HEK293 (cell line): ENCODE data around the gene EFCAB11.

Experiments
- CTCF ChIA-PET: fragments of 350-600 bp; formaldehyde crosslinking; extraction: SDS; loops from one replicate; lab custom pipeline; 2021; ENCODE audit warnings: antibody characterized with exemption; lab: Yijun Ruan, JAX
- POLR2A ChIA-PET: fragments of 300-600 bp; formaldehyde crosslinking; extraction: SDS; loops from one replicate; lab custom pipeline; 2020; ENCODE audit warnings: antibody characterized with exemption, inconsistent platforms; lab: Yijun Ruan, JAX
- H3K27ac ChIP-seq: fragments of 200-500 bp; sonication (Bioruptor generic); 2 replicates; pipeline ENCODE4 v1.5.1; 2014; ENCODE audit warnings: low read depth, low read length, control low read depth, inconsistent platforms; ENCODE audit errors: extremely low read depth
- H3K36me3 ChIP-seq, 2 experiments: fragments of 200-500 bp in 1 of 2; sonication (Bioruptor generic) in 1 of 2; 1 replicate in 1 of 2; 2 replicates in 1 of 2; pipeline ENCODE4 v1.5.1; 2014 to 2017; ENCODE audit warnings: inconsistent platforms in 2 of 2, low read length in 2 of 2; ENCODE audit not compliant: control insufficient read depth in 2 of 2, insufficient read depth in 1 of 2
- H3K4me1 ChIP-seq: fragments of 200-500 bp; sonication (Bioruptor generic); 2 replicates; pipeline ENCODE4 v1.5.1; 2014; ENCODE audit warnings: mild to moderate bottlenecking, low read length, inconsistent platforms; ENCODE audit not compliant: control insufficient read depth, insufficient read depth
- H3K4me3 ChIP-seq: 2 replicates; pipeline ENCODE4 v1.5.1; 2011; ENCODE audit warnings: low read depth, mild to moderate bottlenecking, control low read depth, low read length, moderate library complexity
- H3K9me3 ChIP-seq: fragments of 200-500 bp; sonication (Bioruptor generic); 2 replicates; pipeline ENCODE4 v1.5.1; 2014; ENCODE audit warnings: low read depth, low read length, inconsistent platforms; ENCODE audit not compliant: control insufficient read depth, insufficient read depth
- BCL11B ChIP-seq: fragments of 450-650 bp; formaldehyde crosslinking; IDR thresholded peaks from 2 replicates; pipeline ENCODE4 v1.5.1; 2016; ENCODE audit warnings: low read depth, missing biosample characterization, missing genetic modification characterization
- FEZF1 ChIP-seq: fragments of 450-650 bp; formaldehyde crosslinking; IDR thresholded peaks from 2 replicates; pipeline ENCODE4 v1.5.1; 2016; ENCODE audit warnings: missing biosample characterization, missing genetic modification characterization
- GLIS1 ChIP-seq: fragments of 450-650 bp; formaldehyde crosslinking; IDR thresholded peaks from 2 replicates; pipeline ENCODE4 v1.5.1; 2016; ENCODE audit warnings: missing biosample characterization, missing genetic modification characterization
- KLF16 ChIP-seq: fragments of 450-650 bp; formaldehyde crosslinking; IDR thresholded peaks from 2 replicates; pipeline ENCODE4 v1.5.1; 2017; ENCODE audit warnings: missing biosample characterization, missing genetic modification characterization
- KLF9 ChIP-seq: fragments of 450-650 bp; formaldehyde crosslinking; IDR thresholded peaks from 2 replicates; pipeline ENCODE4 v1.5.1; 2016; ENCODE audit warnings: missing biosample characterization, missing genetic modification characterization, low read depth
- RBAK ChIP-seq: fragments of 450-650 bp; formaldehyde crosslinking; IDR thresholded peaks from 2 replicates; pipeline ENCODE4 v1.5.1; 2016; ENCODE audit warnings: missing biosample characterization, missing genetic modification characterization
- SALL2 ChIP-seq: fragments of 450-650 bp; formaldehyde crosslinking; IDR thresholded peaks from 2 replicates; pipeline ENCODE4 v1.5.0; 2017; ENCODE audit warnings: missing biosample characterization, mild to moderate bottlenecking, missing genetic modification characterization, borderline replicate concordance
- ZFP3 ChIP-seq: fragments of 450-650 bp; formaldehyde crosslinking; IDR thresholded peaks from 2 replicates; pipeline ENCODE4 v1.5.1; 2016; ENCODE audit warnings: low read depth, missing biosample characterization, missing genetic modification characterization
- ZNF311 ChIP-seq: fragments of 450-650 bp; formaldehyde crosslinking; IDR thresholded peaks from 2 replicates; pipeline ENCODE4 v1.5.1; 2017; ENCODE audit warnings: missing biosample characterization, missing genetic modification characterization, borderline replicate concordance
- ZNF335 ChIP-seq: fragments of 450-650 bp; formaldehyde crosslinking; conservative IDR thresholded peaks from 2 replicates; pipeline ENCODE4 v1.5.1; 2016; ENCODE audit warnings: missing biosample characterization, missing genetic modification characterization
- ZNF610 ChIP-seq: fragments of 450-650 bp; formaldehyde crosslinking; IDR thresholded peaks from 2 replicates; pipeline ENCODE4 v1.5.1; 2016; ENCODE audit warnings: missing biosample characterization, missing genetic modification characterization, borderline replicate concordance
- ZNF660 ChIP-seq: fragments of 450-650 bp; IDR thresholded peaks from 2 replicates; pipeline ENCODE4 v1.5.1; 2018; ENCODE audit warnings: missing biosample characterization, mild to moderate bottlenecking, missing genetic modification characterization
- TF ChIP-seq, protein P1 (sequence below): fragments of 450-650 bp; formaldehyde crosslinking; IDR thresholded peaks from 2 replicates; pipeline ENCODE4 v1.5.1; 2016; ENCODE audit warnings: missing biosample characterization, missing genetic modification characterization
- TF ChIP-seq, protein P2 (sequence below): fragments of 450-650 bp; formaldehyde crosslinking; IDR thresholded peaks from 2 replicates; pipeline ENCODE4; 2016; ENCODE audit warnings: missing biosample characterization, missing genetic modification characterization
- TF ChIP-seq, protein P3 (sequence below): fragments of 450-650 bp; formaldehyde crosslinking; IDR thresholded peaks from 2 replicates; pipeline ENCODE4 v1.5.1; 2016; ENCODE audit warnings: missing biosample characterization, missing genetic modification characterization, borderline replicate concordance
- TF ChIP-seq, protein P4 (sequence below): fragments of 450-650 bp; formaldehyde crosslinking; IDR thresholded peaks from 2 replicates; pipeline ENCODE4 v1.5.1; 2017; ENCODE audit warnings: missing biosample characterization, missing genetic modification characterization

The EFCAB11 gene

DNA sequence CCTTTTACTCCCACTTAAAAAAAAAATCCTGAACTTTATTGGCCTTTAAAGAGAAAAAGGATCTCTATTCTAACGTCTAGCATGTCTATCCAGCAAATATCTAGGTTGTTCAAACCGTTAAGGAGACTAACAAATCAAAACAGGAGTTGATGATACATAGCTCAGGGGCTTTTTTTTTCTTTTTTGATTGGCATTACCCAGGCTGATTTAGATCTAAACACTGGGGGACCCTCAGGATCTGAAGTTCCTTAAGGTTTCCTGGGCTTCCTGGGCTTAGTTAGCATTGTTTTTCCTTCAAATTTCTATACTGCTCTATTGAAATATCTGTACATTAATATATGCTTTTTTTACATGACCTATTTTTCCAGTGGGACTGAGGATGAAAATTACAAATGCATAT is 42.3 kb downstream of the EFCAB11 start:
- H3K4me3 ChIP-seq, result no peak overlapping the region
- H3K36me3 ChIP-seq, result no peaks in the 10 kb centered on the region
- TF ChIP-seq, protein P1, sequence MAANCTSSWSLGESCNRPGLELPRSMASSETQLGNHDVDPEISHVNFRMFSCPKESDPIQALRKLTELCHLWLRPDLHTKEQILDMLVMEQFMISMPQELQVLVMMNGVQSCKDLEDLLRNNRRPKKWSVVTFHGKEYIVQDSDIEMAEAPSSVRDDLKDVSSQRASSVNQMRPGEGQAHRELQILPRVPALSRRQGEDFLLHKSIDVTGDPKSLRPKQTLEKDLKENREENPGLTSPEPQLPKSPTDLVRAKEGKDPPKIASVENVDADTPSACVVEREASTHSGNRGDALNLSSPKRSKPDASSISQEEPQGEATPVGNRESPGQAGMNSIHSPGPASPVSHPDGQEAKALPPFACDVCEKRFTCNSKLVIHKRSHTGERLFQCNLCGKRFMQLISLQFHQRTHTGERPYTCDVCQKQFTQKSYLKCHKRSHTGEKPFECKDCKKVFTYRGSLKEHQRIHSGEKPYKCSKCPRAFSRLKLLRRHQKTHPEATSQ (tag by site-specific recombination), result no peak
- TF ChIP-seq GLIS1 (tag by site-specific recombination), result no peak
- TF ChIP-seq BCL11B (tag by site-specific recombination), result no peak
- no peak for TF ChIP-seq ZNF660 (tag by site-specific recombination)
- TF ChIP-seq SALL2 (tag by site-specific recombination), result no peak
- TF ChIP-seq, protein P2, sequence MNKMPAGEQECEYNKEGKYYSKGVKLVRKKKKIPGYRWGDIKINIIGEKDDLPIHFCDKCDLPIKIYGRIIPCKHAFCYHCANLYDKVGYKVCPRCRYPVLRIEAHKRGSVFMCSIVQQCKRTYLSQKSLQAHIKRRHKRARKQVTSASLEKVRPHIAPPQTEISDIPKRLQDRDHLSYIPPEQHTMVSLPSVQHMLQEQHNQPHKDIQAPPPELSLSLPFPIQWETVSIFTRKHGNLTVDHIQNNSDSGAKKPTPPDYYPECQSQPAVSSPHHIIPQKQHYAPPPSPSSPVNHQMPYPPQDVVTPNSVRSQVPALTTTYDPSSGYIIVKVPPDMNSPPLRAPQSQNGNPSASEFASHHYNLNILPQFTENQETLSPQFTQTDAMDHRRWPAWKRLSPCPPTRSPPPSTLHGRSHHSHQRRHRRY (tag by site-specific recombination), result no peak
- TF ChIP-seq, protein P3, sequence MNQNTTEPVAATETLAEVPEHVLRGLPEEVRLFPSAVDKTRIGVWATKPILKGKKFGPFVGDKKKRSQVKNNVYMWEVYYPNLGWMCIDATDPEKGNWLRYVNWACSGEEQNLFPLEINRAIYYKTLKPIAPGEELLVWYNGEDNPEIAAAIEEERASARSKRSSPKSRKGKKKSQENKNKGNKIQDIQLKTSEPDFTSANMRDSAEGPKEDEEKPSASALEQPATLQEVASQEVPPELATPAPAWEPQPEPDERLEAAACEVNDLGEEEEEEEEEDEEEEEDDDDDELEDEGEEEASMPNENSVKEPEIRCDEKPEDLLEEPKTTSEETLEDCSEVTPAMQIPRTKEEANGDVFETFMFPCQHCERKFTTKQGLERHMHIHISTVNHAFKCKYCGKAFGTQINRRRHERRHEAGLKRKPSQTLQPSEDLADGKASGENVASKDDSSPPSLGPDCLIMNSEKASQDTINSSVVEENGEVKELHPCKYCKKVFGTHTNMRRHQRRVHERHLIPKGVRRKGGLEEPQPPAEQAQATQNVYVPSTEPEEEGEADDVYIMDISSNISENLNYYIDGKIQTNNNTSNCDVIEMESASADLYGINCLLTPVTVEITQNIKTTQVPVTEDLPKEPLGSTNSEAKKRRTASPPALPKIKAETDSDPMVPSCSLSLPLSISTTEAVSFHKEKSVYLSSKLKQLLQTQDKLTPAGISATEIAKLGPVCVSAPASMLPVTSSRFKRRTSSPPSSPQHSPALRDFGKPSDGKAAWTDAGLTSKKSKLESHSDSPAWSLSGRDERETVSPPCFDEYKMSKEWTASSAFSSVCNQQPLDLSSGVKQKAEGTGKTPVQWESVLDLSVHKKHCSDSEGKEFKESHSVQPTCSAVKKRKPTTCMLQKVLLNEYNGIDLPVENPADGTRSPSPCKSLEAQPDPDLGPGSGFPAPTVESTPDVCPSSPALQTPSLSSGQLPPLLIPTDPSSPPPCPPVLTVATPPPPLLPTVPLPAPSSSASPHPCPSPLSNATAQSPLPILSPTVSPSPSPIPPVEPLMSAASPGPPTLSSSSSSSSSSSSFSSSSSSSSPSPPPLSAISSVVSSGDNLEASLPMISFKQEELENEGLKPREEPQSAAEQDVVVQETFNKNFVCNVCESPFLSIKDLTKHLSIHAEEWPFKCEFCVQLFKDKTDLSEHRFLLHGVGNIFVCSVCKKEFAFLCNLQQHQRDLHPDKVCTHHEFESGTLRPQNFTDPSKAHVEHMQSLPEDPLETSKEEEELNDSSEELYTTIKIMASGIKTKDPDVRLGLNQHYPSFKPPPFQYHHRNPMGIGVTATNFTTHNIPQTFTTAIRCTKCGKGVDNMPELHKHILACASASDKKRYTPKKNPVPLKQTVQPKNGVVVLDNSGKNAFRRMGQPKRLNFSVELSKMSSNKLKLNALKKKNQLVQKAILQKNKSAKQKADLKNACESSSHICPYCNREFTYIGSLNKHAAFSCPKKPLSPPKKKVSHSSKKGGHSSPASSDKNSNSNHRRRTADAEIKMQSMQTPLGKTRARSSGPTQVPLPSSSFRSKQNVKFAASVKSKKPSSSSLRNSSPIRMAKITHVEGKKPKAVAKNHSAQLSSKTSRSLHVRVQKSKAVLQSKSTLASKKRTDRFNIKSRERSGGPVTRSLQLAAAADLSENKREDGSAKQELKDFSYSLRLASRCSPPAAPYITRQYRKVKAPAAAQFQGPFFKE, result no peak
- no peak for TF ChIP-seq KLF16
- no peak for TF ChIP-seq ZNF311 (tag by site-specific recombination)
- no peak for TF ChIP-seq RBAK (tag by site-specific recombination)
- no peak for TF ChIP-seq ZFP3 (tag by site-specific recombination)
- ChIA-PET POLR2A (no interaction called here), CTCF (interaction anchor here (0.6 to 1.8 kb wide), 3 partner anchors 132 to 885 kb away, joined by 3 to 6 read pairs (median 4); no protein-coding TSS in a partner anchor)
- no peaks in the 10 kb centered on the region for H3K9me3 ChIP-seq
- H3K27ac ChIP-seq, result no peak overlapping the region
- peaks cover 20% of the 10 kb centered on the region for H3K4me1 ChIP-seq

DNA sequence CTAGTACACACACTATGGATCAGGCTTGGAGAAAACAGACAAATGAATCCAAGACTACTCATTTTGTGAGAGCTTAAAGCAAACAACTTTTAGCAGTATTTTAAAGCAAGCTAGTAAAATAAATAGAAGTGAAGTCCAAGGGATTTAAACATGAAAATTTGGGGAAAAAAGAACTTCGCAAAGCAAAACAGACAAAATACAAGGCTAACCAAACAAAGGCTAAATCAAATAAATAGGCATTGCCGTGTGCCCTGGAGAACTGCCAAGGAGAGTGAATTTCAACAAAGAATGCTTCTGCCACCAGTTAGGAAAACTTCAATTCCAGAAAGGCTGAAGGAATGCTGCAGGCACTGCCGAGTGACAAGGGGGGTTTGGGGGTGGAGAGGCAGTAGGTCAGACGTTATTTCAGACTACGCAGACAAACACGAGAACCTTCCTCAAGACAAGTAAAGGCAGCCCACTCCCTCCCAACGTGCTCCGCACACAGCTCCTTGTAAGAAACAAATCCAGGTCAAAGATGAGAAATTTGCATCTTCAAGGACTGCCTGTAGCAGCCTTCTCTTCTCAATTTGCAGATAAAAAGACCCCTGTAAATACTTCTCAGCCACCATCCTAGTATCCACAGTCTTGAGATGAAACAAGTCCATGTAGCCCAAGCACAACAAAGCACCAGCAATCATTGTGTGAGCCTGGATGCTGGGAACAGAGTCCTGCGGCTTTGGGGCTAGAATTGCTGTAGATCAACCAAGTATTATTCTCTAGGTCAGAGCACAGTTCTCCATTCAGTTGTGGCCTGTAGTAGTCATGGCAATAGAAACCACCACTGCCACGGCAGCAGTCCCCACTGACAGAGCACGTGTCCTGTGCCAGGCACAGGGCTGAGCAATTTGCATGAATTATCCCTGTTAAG is 43.3 kb downstream of the EFCAB11 start:
- ChIA-PET CTCF (interaction anchor here (0.6 to 1.1 kb wide), 3 partner anchors 32 to 131 kb away, joined by 3 to 4 read pairs (median 3); no protein-coding TSS in a partner anchor), POLR2A (interaction anchor here (0.5 kb wide), 1 partner anchor 1352 kb away, joined by 4 read pairs; no protein-coding TSS in a partner anchor)
- no peak overlapping the region for H3K27ac ChIP-seq
- H3K36me3 ChIP-seq, result no peaks in the 10 kb centered on the region
- peaks cover 20% of the 10 kb centered on the region for H3K4me1 ChIP-seq
- TF ChIP-seq KLF9 (tag by site-specific recombination) (no peak), ZNF335 (peak; percentile 33; the same call in 1 of the 2 replicates), ZNF610 (tag by site-specific recombination) (no peak), FEZF1 (tag by site-specific recombination) (0 out of 2 replicates have a peak, but pooled peaks have one; percentile 20)
- TF ChIP-seq, protein P4, sequence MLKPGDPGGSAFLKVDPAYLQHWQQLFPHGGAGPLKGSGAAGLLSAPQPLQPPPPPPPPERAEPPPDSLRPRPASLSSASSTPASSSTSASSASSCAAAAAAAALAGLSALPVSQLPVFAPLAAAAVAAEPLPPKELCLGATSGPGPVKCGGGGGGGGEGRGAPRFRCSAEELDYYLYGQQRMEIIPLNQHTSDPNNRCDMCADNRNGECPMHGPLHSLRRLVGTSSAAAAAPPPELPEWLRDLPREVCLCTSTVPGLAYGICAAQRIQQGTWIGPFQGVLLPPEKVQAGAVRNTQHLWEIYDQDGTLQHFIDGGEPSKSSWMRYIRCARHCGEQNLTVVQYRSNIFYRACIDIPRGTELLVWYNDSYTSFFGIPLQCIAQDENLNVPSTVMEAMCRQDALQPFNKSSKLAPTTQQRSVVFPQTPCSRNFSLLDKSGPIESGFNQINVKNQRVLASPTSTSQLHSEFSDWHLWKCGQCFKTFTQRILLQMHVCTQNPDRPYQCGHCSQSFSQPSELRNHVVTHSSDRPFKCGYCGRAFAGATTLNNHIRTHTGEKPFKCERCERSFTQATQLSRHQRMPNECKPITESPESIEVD (tag by site-specific recombination), result peak; percentile 76
- no peak overlapping the region for H3K4me3 ChIP-seq
- no peaks in the 10 kb centered on the region for H3K9me3 ChIP-seq
